OCI-LY3 (cell line): ENCODE results near the gene PRKAR2A.
"Not testable (repeated sequence)": the region's sequence is repeated elsewhere in the genome, so short reads cannot be mapped to it uniquely, and the experiment has no call there.

Source experiments
- EZH2phosphoT487 ChIP-seq: fragments of 200-600 bp; shearing (Covaris generic); IDR thresholded peaks from 2 replicates; pipeline ENCODE4 v1.6.1; 2018; ENCODE audit warnings: antibody characterized with exemption, mixed run types, low read depth
- TF ChIP-seq, protein P1 (sequence below): fragments of 200-600, 300-600 bp; sonication (generic); IDR thresholded peaks from 2 replicates; pipeline ENCODE4 v1.5.1; 2014; ENCODE audit warnings: antibody characterized with exemption, low read length, low read depth

DNA sequence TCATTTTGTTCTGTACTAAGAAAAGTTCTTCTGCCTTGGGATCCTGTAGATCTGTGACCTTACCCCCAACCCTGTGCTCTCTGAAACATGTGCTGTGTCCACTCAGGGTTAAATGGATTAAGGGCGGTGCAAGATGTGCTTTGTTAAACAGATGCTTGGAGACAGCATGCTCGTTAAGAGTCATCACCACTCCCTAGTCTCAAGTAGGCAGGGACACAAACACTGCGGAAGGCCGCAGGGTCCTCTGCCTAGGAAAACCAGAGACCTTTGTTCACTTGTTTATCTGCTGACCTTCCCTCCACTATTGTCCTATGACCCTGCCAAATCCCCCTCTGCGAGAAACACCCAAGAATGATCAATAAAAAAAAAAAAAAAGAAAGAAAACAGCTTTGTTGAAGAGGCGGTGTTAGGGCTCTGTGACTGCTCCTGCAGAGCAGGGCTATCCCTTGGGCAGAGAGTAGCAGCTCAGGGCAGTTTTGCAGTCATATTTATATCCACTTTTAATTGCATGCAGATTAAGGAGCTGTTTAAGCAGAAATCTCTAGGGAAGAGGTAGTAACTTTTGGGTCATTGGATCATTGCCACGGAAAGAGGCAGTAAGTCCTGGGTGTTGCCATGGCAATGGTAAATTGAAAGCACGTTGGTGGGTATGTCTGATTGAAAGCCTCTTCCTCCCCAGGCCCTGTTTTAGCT, 112.5 kb downstream of the PRKAR2A start:
- TF ChIP-seq, protein P1, sequence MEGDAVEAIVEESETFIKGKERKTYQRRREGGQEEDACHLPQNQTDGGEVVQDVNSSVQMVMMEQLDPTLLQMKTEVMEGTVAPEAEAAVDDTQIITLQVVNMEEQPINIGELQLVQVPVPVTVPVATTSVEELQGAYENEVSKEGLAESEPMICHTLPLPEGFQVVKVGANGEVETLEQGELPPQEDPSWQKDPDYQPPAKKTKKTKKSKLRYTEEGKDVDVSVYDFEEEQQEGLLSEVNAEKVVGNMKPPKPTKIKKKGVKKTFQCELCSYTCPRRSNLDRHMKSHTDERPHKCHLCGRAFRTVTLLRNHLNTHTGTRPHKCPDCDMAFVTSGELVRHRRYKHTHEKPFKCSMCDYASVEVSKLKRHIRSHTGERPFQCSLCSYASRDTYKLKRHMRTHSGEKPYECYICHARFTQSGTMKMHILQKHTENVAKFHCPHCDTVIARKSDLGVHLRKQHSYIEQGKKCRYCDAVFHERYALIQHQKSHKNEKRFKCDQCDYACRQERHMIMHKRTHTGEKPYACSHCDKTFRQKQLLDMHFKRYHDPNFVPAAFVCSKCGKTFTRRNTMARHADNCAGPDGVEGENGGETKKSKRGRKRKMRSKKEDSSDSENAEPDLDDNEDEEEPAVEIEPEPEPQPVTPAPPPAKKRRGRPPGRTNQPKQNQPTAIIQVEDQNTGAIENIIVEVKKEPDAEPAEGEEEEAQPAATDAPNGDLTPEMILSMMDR, result not testable (repeated sequence)
- TF ChIP-seq EZH2phosphoT487, result not testable (repeated sequence)
